Measurements from ENCODE around the gene METTL25B. TPM values are rescaled to one million over a fixed set of nuclear protein-coding genes. Genes with fewer than 3 reads are reported as not detected.

The METTL25B gene
- total and polyA plus RNA-seq, 8 donors: 16.8 to 64.9 (median 19.6) TPM

DNA sequence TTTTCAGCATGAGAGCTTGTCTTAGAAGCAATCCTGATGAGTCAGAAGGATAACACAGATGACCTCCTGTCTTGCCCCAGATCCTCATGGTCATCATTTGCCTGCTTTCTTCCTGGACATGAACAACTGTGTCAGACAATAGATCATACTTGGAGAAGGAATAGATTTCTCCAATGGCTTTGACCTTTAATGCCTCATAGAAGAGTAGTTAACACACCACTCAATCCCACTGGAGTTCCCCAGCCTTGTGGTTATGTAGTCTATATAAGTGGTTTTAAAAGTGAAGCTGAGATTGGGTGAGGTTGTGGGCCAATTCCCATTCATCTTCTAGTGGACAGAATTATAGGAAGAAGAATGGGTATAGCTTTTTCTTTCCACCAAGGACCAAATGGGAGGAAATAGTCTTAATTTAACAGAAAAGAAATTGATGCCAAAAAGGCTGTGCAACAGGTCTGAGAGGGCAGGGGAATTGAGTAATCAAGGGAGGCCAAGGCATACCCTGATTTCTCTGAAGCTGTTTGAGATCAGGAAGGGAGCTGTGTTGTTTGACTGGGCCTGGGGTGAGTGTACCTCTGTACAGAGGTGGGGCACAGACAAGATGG lies 53.4 kb downstream of the METTL25B start:
- TF ChIP-seq, protein P1, sequence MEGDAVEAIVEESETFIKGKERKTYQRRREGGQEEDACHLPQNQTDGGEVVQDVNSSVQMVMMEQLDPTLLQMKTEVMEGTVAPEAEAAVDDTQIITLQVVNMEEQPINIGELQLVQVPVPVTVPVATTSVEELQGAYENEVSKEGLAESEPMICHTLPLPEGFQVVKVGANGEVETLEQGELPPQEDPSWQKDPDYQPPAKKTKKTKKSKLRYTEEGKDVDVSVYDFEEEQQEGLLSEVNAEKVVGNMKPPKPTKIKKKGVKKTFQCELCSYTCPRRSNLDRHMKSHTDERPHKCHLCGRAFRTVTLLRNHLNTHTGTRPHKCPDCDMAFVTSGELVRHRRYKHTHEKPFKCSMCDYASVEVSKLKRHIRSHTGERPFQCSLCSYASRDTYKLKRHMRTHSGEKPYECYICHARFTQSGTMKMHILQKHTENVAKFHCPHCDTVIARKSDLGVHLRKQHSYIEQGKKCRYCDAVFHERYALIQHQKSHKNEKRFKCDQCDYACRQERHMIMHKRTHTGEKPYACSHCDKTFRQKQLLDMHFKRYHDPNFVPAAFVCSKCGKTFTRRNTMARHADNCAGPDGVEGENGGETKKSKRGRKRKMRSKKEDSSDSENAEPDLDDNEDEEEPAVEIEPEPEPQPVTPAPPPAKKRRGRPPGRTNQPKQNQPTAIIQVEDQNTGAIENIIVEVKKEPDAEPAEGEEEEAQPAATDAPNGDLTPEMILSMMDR (IDR thresholded peaks at IDR 0.05): no peak
- peaks cover 0 to 15% (median 5%) of the 10 kb centered on the region in 3 donors for H3K36me3 ChIP-seq
- FAIRE-seq: no peak

DNA sequence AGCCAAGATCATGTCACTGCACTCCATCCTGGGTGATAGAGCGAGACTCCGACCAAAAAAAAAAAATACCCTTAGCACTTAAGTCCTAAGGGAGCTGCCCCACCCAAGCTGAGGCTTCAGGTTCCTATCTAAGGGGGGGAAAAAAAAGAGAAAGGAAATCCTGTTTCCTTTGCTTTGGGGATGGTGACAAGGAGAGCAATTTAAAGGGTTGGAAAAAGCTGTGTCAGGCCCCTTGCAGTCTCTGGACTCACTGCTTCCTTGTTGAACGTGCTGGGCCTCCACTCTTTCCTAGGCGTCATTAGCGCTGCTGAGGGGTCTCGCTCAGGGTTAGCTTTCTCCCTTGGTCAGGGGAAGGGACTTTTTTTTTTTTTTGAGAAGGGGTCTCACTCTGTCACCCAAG lies 57.2 kb downstream of the METTL25B start:
- TF ChIP-seq, protein P1 (IDR thresholded peaks at IDR 0.05): no peak
- 92 to 97% methylated on average over 6 of the region's 6 CpGs for WGBS, 2 donors
- intact Hi-C loops (cut with DNase I): no loop called here
- no peak overlapping the region for H3K27ac ChIP-seq
- no peak for ATAC-seq
- FAIRE-seq: no peak
- H3K27me3 ChIP-seq: no peaks in the 10 kb centered on the region
- H3K4me3 ChIP-seq: no peak overlapping the region
- peaks cover 0 to 30% (median 11%) of the 10 kb centered on the region in 3 donors for H3K36me3 ChIP-seq
- no peaks in the 10 kb centered on the region for H3K9me3 ChIP-seq
- no peak for DNase-seq
- H3K4me1 ChIP-seq: no peaks in the 10 kb centered on the region

More for the DNA sequence above, 53.4 kb downstream of the METTL25B start:
- Histone ChIP-seq H3K9me3 (no peaks in the 10 kb centered on the region), H3K27ac (no peak overlapping the region), H3K4me1 (peaks cover 0 to 3% (median 0%) of the 10 kb centered on the region in 3 donors), H3K4me3 (no peak overlapping the region), H3K27me3 (no peaks in the 10 kb centered on the region)
- peak in 1 of 4 donors; percentile 44 for ATAC-seq
- intact Hi-C loops (cut with DNase I): no loop called here
- DNase-seq: no peak

Other genes with a start within 250 kb of the METTL25B start
- 10 to 100 TPM; 19.1 to 31.8 (median 26.2) TPM for gene MEF2D, start 227.7 kb upstream of the METTL25B start, total RNA-seq
- gene MEF2D, start 227.7 kb upstream of the METTL25B start, polyA plus RNA-seq: 10 to 100 TPM; 15.7 to 20.0 TPM
- under 1 TPM in 5 of 6 donors, not detected in 1; 0.04 to 0.90 (median 0.32) TPM for gene IQGAP3, start 155.9 kb upstream of the METTL25B start, total RNA-seq
- gene IQGAP3, start 155.9 kb upstream of the METTL25B start, polyA plus RNA-seq: under 1 TPM; 0.02 to 0.23 TPM
- gene TTC24, start 148.7 kb upstream of the METTL25B start, total RNA-seq: not detected
- not detected for gene TTC24, start 148.7 kb upstream of the METTL25B start, polyA plus RNA-seq
- 10 to 100 TPM; 23.9 to 38.5 (median 36.1) TPM for gene NAXE, start 136.7 kb upstream of the METTL25B start, total RNA-seq
- 10 to 100 TPM; 35.0 to 60.4 TPM for gene NAXE, start 136.7 kb upstream of the METTL25B start, polyA plus RNA-seq
- gene GPATCH4, start 127.0 kb upstream of the METTL25B start, total RNA-seq: 10 to 100 TPM in 3 of 6 donors, 1 to 10 TPM in 3; 6.4 to 16.0 (median 11.4) TPM
- 10 to 100 TPM; 14.4 to 16.9 TPM for gene GPATCH4, start 127.0 kb upstream of the METTL25B start, polyA plus RNA-seq
- gene HAPLN2, start 109.1 kb upstream of the METTL25B start, total RNA-seq: not detected
- under 1 TPM; 0.38 to 0.46 TPM for gene HAPLN2, start 109.1 kb upstream of the METTL25B start, polyA plus RNA-seq
- under 1 TPM in 1 of 6 donors, not detected in 5; 0.12 TPM for gene BCAN, start 86.4 kb upstream of the METTL25B start, total RNA-seq
- not detected for gene BCAN, start 86.4 kb upstream of the METTL25B start, polyA plus RNA-seq
- gene NES, start 51.1 kb upstream of the METTL25B start, total RNA-seq: 1 to 10 TPM; 1.1 to 7.6 (median 3.4) TPM
- gene NES, start 51.1 kb upstream of the METTL25B start, polyA plus RNA-seq: 1 to 10 TPM; 3.5 to 7.0 TPM
- 1 to 10 TPM in 3 of 6 donors, under 1 TPM in 3; 0.38 to 5.0 (median 1.2) TPM for gene CRABP2, start 22.9 kb upstream of the METTL25B start, total RNA-seq
- gene CRABP2, start 22.9 kb upstream of the METTL25B start, polyA plus RNA-seq: 1 to 10 TPM; 3.3 to 4.0 TPM
- 10 to 100 TPM in 3 of 6 donors, 1 to 10 TPM in 3; 7.7 to 13.2 (median 9.6) TPM for gene ISG20L2, start 297 bp downstream of the METTL25B start, total RNA-seq
- 1 to 10 TPM; 5.2 to 8.8 TPM for gene ISG20L2, start 297 bp downstream of the METTL25B start, polyA plus RNA-seq
- gene MRPL24, start 12.6 kb downstream of the METTL25B start, total RNA-seq: 10 to 100 TPM; 39.8 to 57.8 (median 43.6) TPM
- gene MRPL24, start 12.6 kb downstream of the METTL25B start, polyA plus RNA-seq: 10 to 100 TPM; 64.5 to 68.6 TPM
- gene HDGF, start 23.2 kb downstream of the METTL25B start, total RNA-seq: 100 to 1,000 TPM in 1 of 6 donors, 10 to 100 TPM in 5; 43.5 to 112 (median 64.2) TPM
- gene HDGF, start 23.2 kb downstream of the METTL25B start, polyA plus RNA-seq: 10 to 100 TPM; 58.5 to 87.4 TPM
- 10 to 100 TPM; 18.5 to 34.7 (median 20.3) TPM for gene PRCC, start 39.1 kb downstream of the METTL25B start, total RNA-seq
- 10 to 100 TPM; 31.4 to 41.6 TPM for gene PRCC, start 39.1 kb downstream of the METTL25B start, polyA plus RNA-seq
- gene SH2D2A, start 88.4 kb downstream of the METTL25B start, total RNA-seq: 1 to 10 TPM in 2 of 6 donors, under 1 TPM in 4; 0.16 to 1.5 (median 0.71) TPM
- 1 to 10 TPM in 1 of 2 donors, under 1 TPM in 1; 0.40 to 1.3 TPM for gene SH2D2A, start 88.4 kb downstream of the METTL25B start, polyA plus RNA-seq
- under 1 TPM; 0.03 to 0.47 (median 0.09) TPM for gene INSRR, start 130.6 kb downstream of the METTL25B start, total RNA-seq
- under 1 TPM; 0.94 to 0.99 TPM for gene INSRR, start 130.6 kb downstream of the METTL25B start, polyA plus RNA-seq
- gene NTRK1, start 132.4 kb downstream of the METTL25B start, total RNA-seq: under 1 TPM; 0.20 to 0.79 (median 0.35) TPM
- gene NTRK1, start 132.4 kb downstream of the METTL25B start, polyA plus RNA-seq: 1 to 10 TPM in 1 of 2 donors, under 1 TPM in 1; 0.99 to 1.1 TPM
- 1 to 10 TPM; 1.7 to 5.6 (median 2.8) TPM for gene PEAR1, start 165.2 kb downstream of the METTL25B start, total RNA-seq
- gene PEAR1, start 165.2 kb downstream of the METTL25B start, polyA plus RNA-seq: 1 to 10 TPM; 6.6 to 7.1 TPM
- not detected for gene LRRC71, start 192.2 kb downstream of the METTL25B start, total RNA-seq
- under 1 TPM; 0.30 to 0.59 TPM for gene LRRC71, start 192.2 kb downstream of the METTL25B start, polyA plus RNA-seq

Data from pancreas (tissue), 10 donors.